Left lung (tissue), 10 donors: ENCODE measurements around the gene FSCN2. TPM values are rescaled to one million over a fixed set of nuclear protein-coding genes. Genes with fewer than 3 reads are reported as not detected.

ENCODE experiments used
- ATAC-seq: fragments of 200-7000 bp; cut with Tn5 transposase; one replicate; pipeline ENCODE4 v1.9.1; 2020; ENCODE audit warnings: moderate library complexity
- DNase-seq, 4 donors: peaks; one replicate each; pipeline ENCODE4 v3.0.0-alpha.2; 2013 to 2020
- H3K27ac ChIP-seq, 2 donors: fragments of 200-600 bp; sonication (generic) in 1 of 2; one replicate each; pipeline versions ENCODE4 v1.5.0 to v1.8.0; 2020 to 2021
- H3K27me3 ChIP-seq, 2 donors: fragments of 200-600 bp; sonication (generic) in 1 of 2; one replicate each; pipeline versions ENCODE4 v1.5.0 to v1.8.0; 2020 to 2021
- H3K36me3 ChIP-seq, 2 donors: fragments of 200-600 bp; sonication (generic) in 1 of 2; one replicate each; pipeline versions ENCODE4 v1.5.0 to v1.8.0; 2020 to 2021
- H3K4me1 ChIP-seq, 2 donors: fragments of 200-600 bp; one replicate each; pipeline ENCODE4 v1.8.0; 2021
- H3K4me3 ChIP-seq, 2 donors: fragments of 200-600 bp; sonication (generic) in 1 of 2; one replicate each; pipeline versions ENCODE4 v1.5.0 to v1.8.0; 2020 to 2021; ENCODE audit warnings: mild to moderate bottlenecking in 1 of 2
- H3K9me3 ChIP-seq, 2 donors: fragments of 200-600 bp; sonication (generic) in 1 of 2; one replicate each; pipeline versions ENCODE4 v1.5.0 to v1.8.0; 2020 to 2021
- CTCF ChIP-seq, 2 donors: fragments of 200-600 bp; sonication (generic) in 1 of 2; IDR thresholded peaks; one replicate each; pipeline versions ENCODE4 v1.5.0 to v1.8.0; 2021; ENCODE audit warnings: antibody characterized with exemption in 2 of 2
- intact Hi-C, 2 donors: fragments of 100-400 bp; cut with DNase I; formaldehyde crosslinking; loops; one replicate each; pipeline versions ENCODE4 v1.11.2 to v1.14.2; 2022
- polyA plus RNA-seq, 6 donors: library from polyadenylated mRNA; unstranded; fragments of 120-200 nt; gene quantifications; one replicate each; pipeline ENCODE4 v1.2.1, GENCODE V29; 2013; ENCODE audit not compliant: insufficient read length in 6 of 6
- total RNA-seq, 2 donors: library from RNA; stranded (reverse); fragmentation: NEBNext Ultra II Directional; extraction: Animal tissue kit (Norgen Biotek cat#: 25700); gene quantifications; one replicate each; pipeline ENCODE4 v1.2.1, GENCODE V29; 2021
- donor health status: DM: no; HTN: yes; CAD: no.
- donor health status: DM: no; HTN: no; CAD: no.

The FSCN2 gene
- total and polyA plus RNA-seq, 8 donors = 0.92 to 3.4 (median 1.9) TPM

- TF ChIP-seq CTCF (IDR thresholded peaks at IDR 0.05) = no peak
- H3K27me3 ChIP-seq = no peaks in the 10 kb centered on the region
- H3K9me3 ChIP-seq = no peaks in the 10 kb centered on the region
- H3K4me3 ChIP-seq = no peak overlapping the region
- peaks cover 0 to 91% of the 10 kb centered on the region in 2 donors for H3K36me3 ChIP-seq
- DNase-seq (no peak), ATAC-seq (peak; percentile 23)
- peak overlapping the region; percentile 42 to 63 for H3K27ac ChIP-seq
- H3K4me1 ChIP-seq = peaks cover 8 to 29% of the 10 kb centered on the region in 2 donors
- intact Hi-C loops = no loop called here
Measured at GRCh38 chr17:81577278-81578000, 49.3 kb downstream of the FSCN2 start.

GRCh38 chr17:81578038-81578441, 49.9 kb downstream of the FSCN2 start:
- no peak for ATAC-seq
- Histone ChIP-seq H3K27ac (peak overlapping the region in 1 of 2 donors; percentile 63), H3K4me1 (peaks cover 8 to 29% of the 10 kb centered on the region in 2 donors)

GRCh38 chr17:81578561-81579225, 50.5 kb downstream of the FSCN2 start:
- no peak for ATAC-seq
- no peak overlapping the region for H3K27ac ChIP-seq
- TF ChIP-seq CTCF (IDR thresholded peaks at IDR 0.05) = no peak
- intact Hi-C loops = no loop called here
- H3K27me3 ChIP-seq = no peaks in the 10 kb centered on the region
- no peaks in the 10 kb centered on the region for H3K9me3 ChIP-seq
- peaks cover 0 to 93% of the 10 kb centered on the region in 2 donors for H3K36me3 ChIP-seq
- peaks cover 8 to 29% of the 10 kb centered on the region in 2 donors for H3K4me1 ChIP-seq
- DNase-seq = no peak
- no peak overlapping the region for H3K4me3 ChIP-seq

More at GRCh38 chr17:81578038-81578441, 49.9 kb downstream of the FSCN2 start:
- no peak for DNase-seq
- peaks cover 0 to 93% of the 10 kb centered on the region in 2 donors for H3K36me3 ChIP-seq
- no peaks in the 10 kb centered on the region for H3K9me3 ChIP-seq
- H3K27me3 ChIP-seq = no peaks in the 10 kb centered on the region
- no peak overlapping the region for H3K4me3 ChIP-seq
- intact Hi-C loops = no loop called here
- no peak for TF ChIP-seq CTCF (IDR thresholded peaks at IDR 0.05)

GRCh38 chr17:81579298-81579697, 51.1 kb downstream of the FSCN2 start:
- intact Hi-C loops = no loop called here
- Histone ChIP-seq H3K36me3 (peaks cover 0 to 93% of the 10 kb centered on the region in 2 donors), H3K27me3 (no peaks in the 10 kb centered on the region), H3K9me3 (no peaks in the 10 kb centered on the region), H3K4me3 (no peak overlapping the region), H3K4me1 (peaks cover 8 to 29% of the 10 kb centered on the region in 2 donors), H3K27ac (no peak overlapping the region)
- DNase-seq (no peak), ATAC-seq (no peak)
- TF ChIP-seq CTCF (IDR thresholded peaks at IDR 0.05) = no peak

- H3K36me3 ChIP-seq = peaks cover 0 to 93% of the 10 kb centered on the region in 2 donors
- H3K4me3 ChIP-seq = no peak overlapping the region
- intact Hi-C loops = no loop called here
- no peak for TF ChIP-seq CTCF (IDR thresholded peaks at IDR 0.05)
- no peaks in the 10 kb centered on the region for H3K9me3 ChIP-seq
- no peak for ATAC-seq
- H3K4me1 ChIP-seq = peaks cover 8 to 29% of the 10 kb centered on the region in 2 donors
- DNase-seq = no peak
- no peak overlapping the region for H3K27ac ChIP-seq
- H3K27me3 ChIP-seq = no peaks in the 10 kb centered on the region
Measured at GRCh38 chr17:81579821-81580321, 51.7 kb downstream of the FSCN2 start.
